EL (cell line): ENCODE data around the gene COL15A1.

Experiments used
- DNase-seq: peaks from one replicate; pipeline ENCODE4 v3.0.0-alpha.2; 2016

Gene COL15A1

GRCh38 chr9:98974106-98974505, 30.4 kb downstream of the COL15A1 start:
- no peak for DNase-seq

- DNase-seq: no peak
These were observed 30.8 kb downstream of the COL15A1 start for GRCh38 chr9:98974554-98974953.

GRCh38 chr9:98974994-98975712, 31.4 kb downstream of the COL15A1 start:
- DNase-seq: peak; percentile 67

- DNase-seq: no peak
These were observed 32.1 kb downstream of the COL15A1 start for GRCh38 chr9:98975838-98976237.

GRCh38 chr9:98977246-98977714, 33.6 kb downstream of the COL15A1 start:
- DNase-seq: no peak

GRCh38 chr9:98977813-98978212, 34.1 kb downstream of the COL15A1 start:
- no peak for DNase-seq

GRCh38 chr9:98978231-98978681, 34.5 kb downstream of the COL15A1 start:
- no peak for DNase-seq

- DNase-seq: no peak
These were observed 36.6 kb downstream of the COL15A1 start for GRCh38 chr9:98980291-98980690.

- peak; percentile 93 for DNase-seq
These were observed 39.9 kb downstream of the COL15A1 start for GRCh38 chr9:98983295-98984268.

GRCh38 chr9:98985596-98985995, 41.9 kb downstream of the COL15A1 start:
- DNase-seq: no peak

- DNase-seq: no peak
These were observed 43.4 kb downstream of the COL15A1 start for GRCh38 chr9:98986866-98987651.

- DNase-seq: peak; percentile 99
These were observed 45.6 kb downstream of the COL15A1 start for GRCh38 chr9:98989036-98990000.

- no peak for DNase-seq
These were observed 46.6 kb downstream of the COL15A1 start for GRCh38 chr9:98990181-98990870.

- no peak for DNase-seq
These were observed 48.6 kb downstream of the COL15A1 start for GRCh38 chr9:98992107-98992884.

GRCh38 chr9:98992885-98993569, 49.3 kb downstream of the COL15A1 start:
- no peak for DNase-seq

GRCh38 chr9:98993570-98993945, 49.9 kb downstream of the COL15A1 start:
- DNase-seq: no peak

- no peak for DNase-seq
These were observed 50.7 kb downstream of the COL15A1 start for GRCh38 chr9:98994172-98995058.

- DNase-seq: no peak
These were observed 51.5 kb downstream of the COL15A1 start for GRCh38 chr9:98995059-98995671.
